CD8-positive, alpha-beta memory T cell (primary cell): ENCODE results near the gene ATP8A1. TPM values are rescaled to one million over a fixed set of nuclear protein-coding genes. Genes with fewer than 3 reads are reported as not detected.

Experiments used
- CTCF ChIA-PET: fragments of 350-600 bp; sonication (Branson Sonifier 250); formaldehyde crosslinking; loops from one replicate; lab custom pipeline; 2021; ENCODE audit warnings: antibody characterized with exemption; lab: Charles Lee
- POLR2A ChIA-PET: fragments of 350-600 bp; sonication (Branson Sonifier 250); formaldehyde crosslinking; loops from one replicate; lab custom pipeline; 2021; ENCODE audit warnings: antibody characterized with exemption; lab: Charles Lee
- DNase-seq, 5 donors: peaks; one replicate each; pipeline versions ENCODE4 v3.0.0 to v3.0.0-alpha.2; 2020 to 2022; ENCODE audit warnings: mixed read lengths in 1 of 5
- H3K27ac ChIP-seq: one replicate; pipeline ENCODE4 v1.7.0; 2013; ENCODE audit warnings: low read depth, mild to moderate bottlenecking, low read length, moderate library complexity
- H3K27me3 ChIP-seq: 2 replicates; pipeline ENCODE4 v1.7.0; 2013; ENCODE audit warnings: low read length, mild to moderate bottlenecking; ENCODE audit not compliant: insufficient read depth, poor library complexity, severe bottlenecking
- H3K36me3 ChIP-seq: 2 replicates; pipeline ENCODE4 v1.7.0; 2013; ENCODE audit warnings: mild to moderate bottlenecking, low read length, moderate library complexity; ENCODE audit not compliant: insufficient read depth
- H3K4me1 ChIP-seq: 2 replicates; pipeline ENCODE4 v1.7.0; 2013; ENCODE audit warnings: mild to moderate bottlenecking, low read length, moderate library complexity; ENCODE audit not compliant: insufficient read depth
- H3K4me3 ChIP-seq: 2 replicates; pipeline ENCODE4 v1.7.0; 2013; ENCODE audit warnings: mild to moderate bottlenecking, low read length
- H3K9me3 ChIP-seq: 2 replicates; pipeline ENCODE4 v1.7.0; 2013; ENCODE audit warnings: mild to moderate bottlenecking, low read length
- H3K27ac Mint-ChIP-seq, 8 donors: one replicate each; pipeline ENCODE4 v1.8.0; 2020 to 2021; ENCODE audit warnings: mixed read lengths in 8 of 8, mild to moderate bottlenecking in 6 of 8, inconsistent platforms in 3 of 8, moderate library complexity in 3 of 8
- H3K27me3 Mint-ChIP-seq, 2 donors: one replicate each; pipeline ENCODE4 v1.8.0; 2020 to 2021; ENCODE audit warnings: mixed read lengths in 2 of 2, mild to moderate bottlenecking in 1 of 2, moderate library complexity in 1 of 2
- H3K36me3 Mint-ChIP-seq, 3 donors: one replicate each; pipeline ENCODE4 v1.8.0; 2020 to 2021; ENCODE audit warnings: mixed read lengths in 3 of 3, inconsistent platforms in 1 of 3, mild to moderate bottlenecking in 1 of 3
- H3K4me1 Mint-ChIP-seq, 3 donors: one replicate each; pipeline ENCODE4 v1.8.0; 2020 to 2021; ENCODE audit warnings: mixed read lengths in 3 of 3, inconsistent platforms in 1 of 3, mild to moderate bottlenecking in 1 of 3
- H3K4me3 Mint-ChIP-seq, 7 donors: one replicate each; pipeline ENCODE4 v1.8.0; 2020 to 2021; ENCODE audit warnings: mixed read lengths in 7 of 7, mild to moderate bottlenecking in 6 of 7, moderate library complexity in 4 of 7, inconsistent platforms in 2 of 7
- H3K9me3 Mint-ChIP-seq, 5 donors: one replicate each; pipeline ENCODE4 v1.8.0; 2020 to 2022; ENCODE audit warnings: mixed read lengths in 5 of 5, mild to moderate bottlenecking in 3 of 5, moderate library complexity in 2 of 5, inconsistent platforms in 1 of 5
- polyA plus RNA-seq: library from polyadenylated mRNA; unstranded; fragments of 300-500 nt; fragmentation: Illumina TruSeq; gene quantifications from one replicate; pipeline ENCODE4 v1.2.3, GENCODE V29; 2021
- total RNA-seq, 2 experiments: library from RNA; stranded (reverse); gene quantifications; one replicate each; pipeline ENCODE4 v1.2.3, GENCODE V29; 2021

ATP8A1 gene
- total and polyA plus RNA-seq, 3 experiments from 2014 or later: 13.8 to 24.4 (median 23.3) TPM

DNA sequence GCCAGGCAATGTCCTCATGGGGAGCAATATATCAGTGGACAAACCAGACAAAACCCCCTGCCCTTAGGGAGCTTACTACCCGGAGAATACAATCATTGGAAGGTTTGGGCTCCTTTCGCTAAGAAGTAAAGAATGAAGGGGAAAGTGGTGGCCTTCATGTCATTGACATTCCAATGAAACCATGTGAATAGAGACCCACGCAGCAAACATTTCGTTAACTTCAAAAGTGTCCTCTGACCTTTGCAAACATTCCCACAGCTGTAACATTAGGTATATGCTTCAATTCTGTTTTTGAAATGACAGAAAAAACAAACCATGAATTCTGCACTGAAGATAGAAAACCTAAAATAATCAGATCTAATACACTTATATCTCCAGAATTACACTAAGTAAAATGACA, 7.0 kb downstream of the ATP8A1 start:
- H3K27me3 ChIP-seq: no peaks in the 10 kb centered on the region
- Mint-ChIP-seq H3K4me1 (peaks cover 75 to 95% (median 95%) of the 10 kb centered on the region in 3 donors), H3K4me3 (no peak overlapping the region), H3K27ac (peak overlapping the region in 3 of 8 donors; percentile 21 to 48 (median 45)), H3K9me3 (peaks cover 3 to 5% (median 5%) of the 10 kb centered on the region in 5 donors), H3K27me3 (no peaks in the 10 kb centered on the region), H3K36me3 (peaks cover 18 to 32% (median 22%) of the 10 kb centered on the region in 3 donors)
- DNase-seq: no peak
- no peaks in the 10 kb centered on the region for H3K9me3 ChIP-seq
- H3K27ac ChIP-seq: no peak overlapping the region
- H3K4me3 ChIP-seq: no peak overlapping the region
- H3K36me3 ChIP-seq: no peaks in the 10 kb centered on the region
- ChIA-PET CTCF (interaction anchor here (1.9 kb wide), 1 partner anchor 27 kb away, joined by 4 read pairs; no protein-coding TSS in a partner anchor), POLR2A (interaction anchor here (0.7 kb wide), 1 partner anchor 14 kb away, joined by 3 read pairs; no protein-coding TSS in a partner anchor)
- H3K4me1 ChIP-seq: peaks cover 26% of the 10 kb centered on the region

DNA sequence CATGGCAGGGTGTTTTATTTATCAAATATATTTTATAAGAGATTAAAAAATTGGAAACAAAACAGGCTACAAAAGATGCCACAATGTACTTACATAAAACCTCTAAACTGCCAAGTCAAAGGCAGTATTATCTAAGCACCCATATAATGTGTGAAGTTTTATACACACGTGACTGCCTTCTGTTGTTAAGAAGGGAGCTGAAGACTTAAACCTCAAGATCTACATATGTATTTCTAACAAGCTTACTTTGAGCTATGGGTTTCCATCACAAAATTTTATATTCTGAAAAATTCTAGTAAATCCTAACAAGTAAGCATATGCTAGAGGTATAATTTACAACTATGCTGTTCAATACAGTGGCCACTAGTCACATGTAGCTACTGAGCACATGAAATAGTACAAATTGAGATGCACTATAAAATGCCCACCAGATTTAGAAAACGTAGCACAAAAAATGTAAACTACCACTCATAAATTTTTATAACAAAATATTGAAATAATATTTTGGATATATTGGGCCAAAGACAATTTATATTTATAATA, 9.8 kb downstream of the ATP8A1 start:
- H3K27ac Mint-ChIP-seq: peak overlapping the region in 1 of 8 donors; percentile 52
- peaks cover 43% of the 10 kb centered on the region for H3K4me1 ChIP-seq
- H3K9me3 Mint-ChIP-seq: peaks cover 0 to 5% (median 2%) of the 10 kb centered on the region in 5 donors
- ChIA-PET CTCF (interaction anchor here (5.4 kb wide), 1 partner anchor 10 kb away, joined by 29 read pairs; the partner anchor contains the start of gene ATP8A1), POLR2A (interaction anchor here (2.9 kb wide), 1 partner anchor 10 kb away, joined by 13 read pairs; the partner anchor contains the start of gene ATP8A1)
- H3K4me1 Mint-ChIP-seq: peaks cover 77 to 96% (median 95%) of the 10 kb centered on the region in 3 donors
- H3K36me3 ChIP-seq: no peaks in the 10 kb centered on the region
- H3K4me3 ChIP-seq: no peak overlapping the region
- peak overlapping the region in 2 of 7 donors; percentile 7 to 12 for H3K4me3 Mint-ChIP-seq
- no peaks in the 10 kb centered on the region for H3K27me3 ChIP-seq
- no peaks in the 10 kb centered on the region for H3K27me3 Mint-ChIP-seq
- peaks cover 6 to 14% (median 10%) of the 10 kb centered on the region in 3 donors for H3K36me3 Mint-ChIP-seq
- DNase-seq: no peak
- no peaks in the 10 kb centered on the region for H3K9me3 ChIP-seq
- H3K27ac ChIP-seq: no peak overlapping the region

DNA sequence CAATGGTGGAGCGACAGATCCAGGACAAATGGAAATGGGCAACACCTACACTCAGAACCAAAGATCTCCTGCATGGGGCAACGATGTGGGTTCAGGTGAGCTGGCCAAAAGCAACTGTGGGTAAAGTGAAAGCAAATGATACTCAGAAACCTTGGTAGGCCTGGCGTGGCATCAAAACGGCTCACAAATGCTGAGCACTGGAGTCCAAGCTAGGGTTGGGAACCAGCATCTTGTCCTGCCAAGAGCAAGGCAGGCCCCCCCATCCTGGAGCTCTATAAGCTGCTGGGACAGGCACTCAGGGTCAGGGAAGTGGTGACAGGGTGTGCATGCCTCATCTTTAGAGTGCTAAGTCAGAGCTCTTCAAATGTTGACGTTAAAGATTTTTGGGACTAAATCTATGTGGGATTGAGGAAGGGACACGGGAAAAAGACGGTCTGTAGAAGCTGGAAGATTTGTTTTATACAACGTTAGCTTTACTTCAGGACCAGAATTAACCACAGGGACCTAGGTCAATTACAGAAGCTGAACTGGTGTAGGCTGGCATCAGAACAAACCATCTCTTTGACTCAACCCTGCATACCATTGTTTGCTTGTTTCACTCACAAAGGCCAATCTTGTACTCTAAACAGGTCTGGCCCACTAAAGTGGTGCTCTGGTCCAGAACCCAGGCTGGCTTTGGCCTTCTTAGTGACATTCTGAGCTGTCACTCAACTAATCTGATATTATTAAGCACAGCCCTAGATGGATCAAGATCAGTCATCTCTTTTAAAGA, 10.7 kb downstream of the ATP8A1 start:
- peaks cover 0 to 3% (median 0%) of the 10 kb centered on the region in 5 donors for H3K9me3 Mint-ChIP-seq
- peaks cover 2 to 7% (median 5%) of the 10 kb centered on the region in 3 donors for H3K36me3 Mint-ChIP-seq
- no peaks in the 10 kb centered on the region for H3K36me3 ChIP-seq
- H3K4me1 ChIP-seq: peaks cover 52% of the 10 kb centered on the region
- POLR2A ChIA-PET: interaction anchor here (2.9 kb wide), 1 partner anchor 11 kb away, joined by 13 read pairs; the partner anchor contains the start of gene ATP8A1
- no peak for DNase-seq
- no peaks in the 10 kb centered on the region for H3K27me3 Mint-ChIP-seq
- CTCF ChIA-PET: interaction anchor here (1.0 to 5.4 kb wide), 3 partner anchors 9 to 78 kb away, joined by 3 to 29 read pairs (median 4); partner anchors contain the start of gene ATP8A1
- no peaks in the 10 kb centered on the region for H3K27me3 ChIP-seq
- no peak overlapping the region for H3K27ac ChIP-seq
- peak overlapping the region; percentile 8 to 98 (median 62) for H3K27ac Mint-ChIP-seq
- no peaks in the 10 kb centered on the region for H3K9me3 ChIP-seq
- H3K4me1 Mint-ChIP-seq: peaks cover 83 to 97% (median 95%) of the 10 kb centered on the region in 3 donors
- no peak overlapping the region for H3K4me3 ChIP-seq
- H3K4me3 Mint-ChIP-seq: peak overlapping the region; percentile 29 to 87 (median 40)

DNA sequence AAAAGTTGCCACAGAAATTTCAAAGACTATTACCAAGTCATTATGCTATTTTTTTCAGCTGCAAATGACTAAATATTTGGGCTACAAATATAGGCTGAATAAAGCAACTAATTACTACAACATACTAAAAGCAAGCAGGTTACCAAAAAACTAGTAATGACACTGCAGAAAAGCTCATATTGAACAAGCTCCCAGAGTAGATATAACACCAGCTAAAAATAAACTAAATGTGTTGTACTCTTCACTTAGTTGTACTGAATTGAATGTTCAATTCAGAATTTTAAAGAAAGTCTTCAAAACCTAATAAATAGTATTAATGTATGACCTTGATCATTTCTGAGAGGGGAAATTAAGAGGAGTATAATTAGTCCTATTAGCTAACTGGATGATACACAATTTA, 12.0 kb downstream of the ATP8A1 start:
- Mint-ChIP-seq H3K27me3 (no peaks in the 10 kb centered on the region), H3K4me3 (no peak overlapping the region), H3K27ac (peak overlapping the region in 1 of 8 donors; percentile 38), H3K9me3 (no peaks in the 10 kb centered on the region), H3K4me1 (peaks cover 85 to 99% (median 95%) of the 10 kb centered on the region in 3 donors), H3K36me3 (no peaks in the 10 kb centered on the region)
- no peak overlapping the region for H3K4me3 ChIP-seq
- CTCF ChIA-PET: interaction anchor here (5.4 kb wide), 1 partner anchor 12 kb away, joined by 29 read pairs; the partner anchor contains the start of gene ATP8A1
- H3K9me3 ChIP-seq: no peaks in the 10 kb centered on the region
- H3K4me1 ChIP-seq: peaks cover 61% of the 10 kb centered on the region
- POLR2A ChIA-PET: no interaction called here
- no peak overlapping the region for H3K27ac ChIP-seq
- DNase-seq: no peak
- H3K36me3 ChIP-seq: no peaks in the 10 kb centered on the region
- no peaks in the 10 kb centered on the region for H3K27me3 ChIP-seq

DNA sequence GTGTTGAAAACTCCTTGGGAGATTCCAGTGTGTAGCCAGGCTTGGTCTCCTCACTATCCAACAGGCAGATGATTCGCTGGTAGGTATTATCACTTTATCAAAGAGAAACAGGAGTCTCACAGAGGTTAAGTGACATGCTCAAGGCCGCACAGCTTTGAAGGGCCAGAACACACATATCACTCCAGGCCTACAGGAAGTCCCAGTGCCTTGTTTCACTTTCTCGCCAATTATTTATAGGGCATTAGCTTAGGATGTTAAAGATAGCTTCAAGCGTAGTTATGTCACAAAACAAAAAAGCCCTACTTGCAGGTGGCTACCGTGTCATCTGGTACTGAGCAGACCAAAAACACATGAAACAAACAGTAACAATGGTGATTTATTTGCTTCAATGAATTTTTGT, 13.2 kb downstream of the ATP8A1 start:
- Histone ChIP-seq H3K4me3 (no peak overlapping the region), H3K36me3 (no peaks in the 10 kb centered on the region), H3K27me3 (no peaks in the 10 kb centered on the region), H3K9me3 (no peaks in the 10 kb centered on the region), H3K27ac (no peak overlapping the region), H3K4me1 (peaks cover 73% of the 10 kb centered on the region)
- H3K27ac Mint-ChIP-seq: peak overlapping the region in 7 of 8 donors; percentile 9 to 93 (median 57)
- no peaks in the 10 kb centered on the region for H3K36me3 Mint-ChIP-seq
- no peaks in the 10 kb centered on the region for H3K9me3 Mint-ChIP-seq
- no peaks in the 10 kb centered on the region for H3K27me3 Mint-ChIP-seq
- no peak for DNase-seq
- POLR2A ChIA-PET: no interaction called here
- CTCF ChIA-PET: interaction anchor here (5.4 kb wide), 1 partner anchor 13 kb away, joined by 29 read pairs; the partner anchor contains the start of gene ATP8A1
- peaks cover 88 to 99% (median 95%) of the 10 kb centered on the region in 3 donors for H3K4me1 Mint-ChIP-seq
- peak overlapping the region in 5 of 7 donors; percentile 41 to 85 (median 63) for H3K4me3 Mint-ChIP-seq

DNA sequence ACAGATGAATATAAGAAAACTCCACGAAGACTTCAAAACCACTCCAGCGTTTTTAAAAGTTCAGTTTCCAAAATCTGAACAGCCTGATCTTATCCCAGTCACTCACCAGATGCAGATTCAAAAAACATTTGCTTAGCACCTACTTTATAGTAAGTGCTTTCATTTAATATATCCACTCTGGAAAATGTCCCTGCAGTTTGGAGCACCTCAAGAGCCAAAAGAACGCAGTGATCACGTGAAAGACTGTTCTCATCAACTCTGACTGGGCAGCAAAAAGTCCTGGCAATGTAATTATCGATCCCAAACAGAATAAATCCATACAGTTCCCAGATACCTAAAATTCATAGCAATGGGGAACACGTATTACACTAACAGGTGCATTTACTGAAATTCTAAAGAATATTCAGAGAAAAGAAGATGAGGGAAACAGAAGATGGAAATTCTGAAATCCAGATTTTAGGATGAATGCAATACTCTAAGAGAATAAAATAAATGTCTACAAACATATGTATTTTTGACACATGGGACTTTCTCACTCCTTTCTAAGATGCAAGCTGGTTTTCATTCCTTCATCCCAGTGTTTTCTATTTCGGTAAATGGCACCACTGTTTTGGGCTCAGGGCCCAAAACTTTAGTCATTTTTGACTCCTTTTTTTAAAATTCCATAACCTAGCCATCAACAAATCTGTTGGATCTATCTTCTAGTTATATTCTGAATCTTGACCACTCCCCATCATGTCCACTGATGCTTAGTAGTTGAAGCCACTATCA, 13.9 kb downstream of the ATP8A1 start:
- Histone ChIP-seq H3K36me3 (no peaks in the 10 kb centered on the region), H3K4me1 (peaks cover 75% of the 10 kb centered on the region), H3K9me3 (no peaks in the 10 kb centered on the region), H3K27me3 (no peaks in the 10 kb centered on the region), H3K27ac (no peak overlapping the region), H3K4me3 (no peak overlapping the region)
- ChIA-PET CTCF (interaction anchor here (5.4 kb wide), 1 partner anchor 14 kb away, joined by 29 read pairs; the partner anchor contains the start of gene ATP8A1), POLR2A (no interaction called here)
- Mint-ChIP-seq H3K27ac (peak overlapping the region in 6 of 8 donors; percentile 23 to 93 (median 58)), H3K4me1 (peaks cover 87 to 100% (median 96%) of the 10 kb centered on the region in 3 donors), H3K9me3 (no peaks in the 10 kb centered on the region), H3K36me3 (no peaks in the 10 kb centered on the region), H3K4me3 (peak overlapping the region in 5 of 7 donors; percentile 55 to 85 (median 68)), H3K27me3 (no peaks in the 10 kb centered on the region)
- DNase-seq: no peak

DNA sequence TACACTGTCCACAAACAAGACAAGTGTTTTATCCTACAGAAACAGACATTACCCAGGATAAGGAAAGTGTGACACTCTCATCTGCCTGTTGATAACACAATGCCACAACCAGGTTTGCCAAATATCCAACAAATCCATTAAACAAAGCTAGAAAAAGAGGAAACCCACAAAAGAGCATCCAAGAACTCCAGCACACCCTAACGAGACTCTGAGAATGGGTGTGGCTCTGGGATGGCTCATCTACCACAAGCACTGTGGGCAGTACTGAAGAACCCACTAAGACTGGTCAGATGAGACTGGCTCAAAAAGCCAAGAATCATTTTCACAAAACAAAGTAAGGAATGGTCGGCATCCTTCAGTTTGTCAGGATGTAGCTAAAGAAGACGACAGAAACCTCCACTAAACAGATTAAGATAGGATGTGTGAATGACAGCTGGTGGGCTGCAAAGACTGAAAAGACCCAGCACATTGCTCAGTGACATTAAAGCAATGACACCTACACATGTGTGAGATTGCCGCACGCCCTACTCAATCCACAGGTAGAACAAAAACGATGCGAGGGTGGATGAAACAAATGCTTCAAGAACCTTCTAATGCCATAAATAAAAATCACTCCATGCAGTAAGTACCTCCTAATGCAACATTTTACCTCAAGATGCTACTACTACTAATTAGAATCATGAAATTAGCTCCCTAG, 14.7 kb downstream of the ATP8A1 start:
- Histone ChIP-seq H3K27me3 (no peaks in the 10 kb centered on the region), H3K27ac (no peak overlapping the region), H3K9me3 (no peaks in the 10 kb centered on the region), H3K4me3 (no peak overlapping the region), H3K4me1 (peaks cover 75% of the 10 kb centered on the region), H3K36me3 (no peaks in the 10 kb centered on the region)
- Mint-ChIP-seq H3K27ac (peak overlapping the region in 6 of 8 donors; percentile 6 to 69 (median 44)), H3K4me1 (peaks cover 88 to 100% (median 97%) of the 10 kb centered on the region in 3 donors), H3K4me3 (peak overlapping the region in 5 of 7 donors; percentile 27 to 74 (median 55)), H3K9me3 (no peaks in the 10 kb centered on the region), H3K27me3 (no peaks in the 10 kb centered on the region), H3K36me3 (peaks cover 0 to under 1% (median 0%) of the 10 kb centered on the region in 3 donors)
- no peak for DNase-seq
- CTCF ChIA-PET: no interaction called here
- POLR2A ChIA-PET: interaction anchor here (0.8 kb wide), 1 partner anchor 15 kb away, joined by 3 read pairs; the partner anchor contains the start of gene ATP8A1
